Measurements from ENCODE around the gene LSM10.

The LSM10 gene

GRCh38 chr1:36380143-36380619 is 17.5 kb downstream of the LSM10 start:
- no peak overlapping the region for H3K4me3 ChIP-seq (replicated peaks; ENCODE audit: low read depth, low read length)
- no peak for TF ChIP-seq CTCF (IDR thresholded peaks at IDR 0.05; ENCODE audit: low read length, missing control alignments)
- DNase-seq (ENCODE audit: low read depth): no peak

GRCh38 chr1:36377791-36378492 is 19.8 kb downstream of the LSM10 start:
- no peak overlapping the region for H3K4me3 ChIP-seq (replicated peaks; ENCODE audit: low read depth, low read length)
- DNase-seq (ENCODE audit: low read depth): no peak
- no peak for TF ChIP-seq CTCF (IDR thresholded peaks at IDR 0.05; ENCODE audit: low read length, missing control alignments)

- H3K4me3 ChIP-seq (replicated peaks; ENCODE audit: low read depth, low read length): no peak overlapping the region
- TF ChIP-seq CTCF (IDR thresholded peaks at IDR 0.05; ENCODE audit: low read length, missing control alignments): no peak
- no peak for DNase-seq (ENCODE audit: low read depth)
Observed at GRCh38 chr1:36372617-36373016, 25.1 kb downstream of the LSM10 start.

GRCh38 chr1:36369061-36369861 is 28.4 kb downstream of the LSM10 start:
- no peak overlapping the region for H3K4me3 ChIP-seq (replicated peaks; ENCODE audit: low read depth, low read length)
- peak; percentile 69 for DNase-seq (ENCODE audit: low read depth)
- peak; percentile 88 for TF ChIP-seq CTCF (IDR thresholded peaks at IDR 0.05; ENCODE audit: low read length, missing control alignments)

- DNase-seq (ENCODE audit: low read depth): no peak
- no peak overlapping the region for H3K4me3 ChIP-seq (replicated peaks; ENCODE audit: low read depth, low read length)
- no peak for TF ChIP-seq CTCF (IDR thresholded peaks at IDR 0.05; ENCODE audit: low read length, missing control alignments)
Observed at GRCh38 chr1:36367798-36368197, 29.9 kb downstream of the LSM10 start.

- no peak for DNase-seq (ENCODE audit: low read depth)
- TF ChIP-seq CTCF (IDR thresholded peaks at IDR 0.05; ENCODE audit: low read length, missing control alignments): no peak
- H3K4me3 ChIP-seq (replicated peaks; ENCODE audit: low read depth, low read length): no peak overlapping the region
Observed at GRCh38 chr1:36367066-36367465, 30.6 kb downstream of the LSM10 start.

Data from fibroblast of pulmonary artery (primary cell).